Epithelial cell of proximal tubule (primary cell): ENCODE results near the gene LIPC. TPM values are rescaled to one million over a fixed set of nuclear protein-coding genes. Genes with fewer than 3 reads are reported as not detected.

ENCODE experiments used
- DNase-seq: peaks from one replicate; pipeline ENCODE4 v3.0.0-alpha.2; 2011; ENCODE audit warnings: low read depth
- H3K4me3 ChIP-seq: 2 replicates; pipeline ENCODE4 v1.5.1; 2011; ENCODE audit warnings: low read depth, mild to moderate bottlenecking, low read length
- total RNA-seq: library from RNA; depleted of rRNA; stranded (reverse); fragments of >200 nt; gene quantifications from 2 replicates; pipeline ENCODE4 v1.2.3, GENCODE V29; 2015
- TF ChIP-seq, protein P1 (sequence below): conservative IDR thresholded peaks from 2 replicates; pipeline ENCODE4 v1.5.1; 2012; ENCODE audit warnings: low read depth, mild to moderate bottlenecking, low read length

The LIPC gene
- total RNA-seq, 1 donor from 2014 or later = 12.9 TPM

DNA sequence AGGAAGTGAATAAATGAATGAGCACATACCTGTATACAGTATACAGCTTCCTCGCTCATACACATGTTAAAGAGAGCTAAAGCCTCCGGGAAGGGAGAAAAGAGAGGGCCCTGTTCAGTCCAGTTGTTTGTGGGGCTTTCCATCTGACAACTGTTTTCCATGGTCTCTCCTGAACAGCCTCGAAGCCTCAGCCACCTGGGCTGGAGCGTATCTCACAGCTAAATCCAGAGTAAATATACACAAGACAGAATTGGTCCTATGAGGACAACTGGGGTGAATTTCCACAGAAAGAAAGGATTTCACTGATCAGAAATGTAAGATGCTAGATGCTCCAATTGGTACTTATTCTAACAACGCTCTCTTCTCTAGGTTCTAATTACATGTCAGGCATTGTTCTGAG, 103.5 kb downstream of the LIPC start:
- no peak for DNase-seq
- TF ChIP-seq, protein P1, sequence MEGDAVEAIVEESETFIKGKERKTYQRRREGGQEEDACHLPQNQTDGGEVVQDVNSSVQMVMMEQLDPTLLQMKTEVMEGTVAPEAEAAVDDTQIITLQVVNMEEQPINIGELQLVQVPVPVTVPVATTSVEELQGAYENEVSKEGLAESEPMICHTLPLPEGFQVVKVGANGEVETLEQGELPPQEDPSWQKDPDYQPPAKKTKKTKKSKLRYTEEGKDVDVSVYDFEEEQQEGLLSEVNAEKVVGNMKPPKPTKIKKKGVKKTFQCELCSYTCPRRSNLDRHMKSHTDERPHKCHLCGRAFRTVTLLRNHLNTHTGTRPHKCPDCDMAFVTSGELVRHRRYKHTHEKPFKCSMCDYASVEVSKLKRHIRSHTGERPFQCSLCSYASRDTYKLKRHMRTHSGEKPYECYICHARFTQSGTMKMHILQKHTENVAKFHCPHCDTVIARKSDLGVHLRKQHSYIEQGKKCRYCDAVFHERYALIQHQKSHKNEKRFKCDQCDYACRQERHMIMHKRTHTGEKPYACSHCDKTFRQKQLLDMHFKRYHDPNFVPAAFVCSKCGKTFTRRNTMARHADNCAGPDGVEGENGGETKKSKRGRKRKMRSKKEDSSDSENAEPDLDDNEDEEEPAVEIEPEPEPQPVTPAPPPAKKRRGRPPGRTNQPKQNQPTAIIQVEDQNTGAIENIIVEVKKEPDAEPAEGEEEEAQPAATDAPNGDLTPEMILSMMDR = no peak
- no peak overlapping the region for H3K4me3 ChIP-seq

DNA sequence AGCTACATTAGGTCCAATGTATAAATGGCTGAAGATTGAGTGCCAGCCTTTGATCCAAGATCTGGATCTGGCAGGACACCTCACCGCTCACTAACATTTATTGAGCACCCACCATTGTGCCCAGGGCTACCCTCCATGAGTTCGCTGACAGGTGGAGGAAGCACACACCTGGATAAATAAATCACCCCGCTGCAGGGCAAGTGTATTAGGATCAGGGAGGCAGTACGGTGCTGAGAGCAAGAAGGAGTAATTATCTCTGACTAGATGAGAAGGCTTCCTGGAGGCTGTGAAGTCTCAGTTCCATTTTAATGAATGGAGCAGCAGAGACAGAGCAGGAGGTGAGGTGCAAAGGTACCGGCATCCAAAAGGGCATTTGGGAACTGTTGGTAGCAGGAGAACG, 104.1 kb downstream of the LIPC start:
- no peak overlapping the region for H3K4me3 ChIP-seq
- DNase-seq = no peak
- TF ChIP-seq, protein P1 = no peak

DNA sequence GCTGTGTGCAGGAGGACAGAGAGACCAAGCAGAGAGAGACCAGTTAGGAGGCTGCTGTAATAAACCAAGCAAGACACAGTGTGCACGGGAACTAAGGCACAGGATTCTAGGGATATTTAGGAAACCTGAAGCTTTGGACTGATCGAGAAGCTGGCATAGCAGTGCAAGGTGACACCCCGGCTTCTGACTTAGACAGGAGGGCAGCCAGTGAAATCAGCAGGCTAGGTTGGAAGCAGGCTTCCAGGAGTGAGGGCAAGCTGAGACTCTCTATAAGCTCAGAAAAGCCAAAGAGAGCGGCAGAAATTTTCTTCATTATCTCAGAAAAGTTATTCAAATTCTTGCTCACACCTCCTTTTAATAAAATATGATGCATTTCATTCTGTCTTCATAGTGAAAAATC, 104.6 kb downstream of the LIPC start:
- TF ChIP-seq, protein P1 = no peak
- H3K4me3 ChIP-seq = no peak overlapping the region
- no peak for DNase-seq

DNA sequence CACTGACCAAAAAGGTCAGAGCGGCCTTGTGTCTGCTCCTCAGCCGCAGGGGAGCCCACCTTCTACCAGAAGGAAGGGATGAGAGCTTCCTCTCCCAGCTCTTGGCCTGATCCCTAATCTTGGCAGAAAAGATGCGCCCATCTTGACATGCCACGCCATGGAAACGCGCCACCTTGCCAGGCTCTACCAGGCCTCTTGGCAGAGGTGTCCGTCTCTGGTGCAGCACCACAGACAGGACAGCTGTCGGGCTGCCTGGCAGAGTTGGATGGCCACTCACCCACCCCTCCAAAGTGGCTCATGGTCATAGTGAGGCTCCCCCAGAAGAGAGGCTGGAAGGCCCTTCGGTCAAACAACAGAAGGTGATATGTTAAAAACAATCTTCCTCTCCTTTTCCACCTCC, 105.2 kb downstream of the LIPC start:
- DNase-seq = no peak
- no peak overlapping the region for H3K4me3 ChIP-seq
- TF ChIP-seq, protein P1 = no peak

DNA sequence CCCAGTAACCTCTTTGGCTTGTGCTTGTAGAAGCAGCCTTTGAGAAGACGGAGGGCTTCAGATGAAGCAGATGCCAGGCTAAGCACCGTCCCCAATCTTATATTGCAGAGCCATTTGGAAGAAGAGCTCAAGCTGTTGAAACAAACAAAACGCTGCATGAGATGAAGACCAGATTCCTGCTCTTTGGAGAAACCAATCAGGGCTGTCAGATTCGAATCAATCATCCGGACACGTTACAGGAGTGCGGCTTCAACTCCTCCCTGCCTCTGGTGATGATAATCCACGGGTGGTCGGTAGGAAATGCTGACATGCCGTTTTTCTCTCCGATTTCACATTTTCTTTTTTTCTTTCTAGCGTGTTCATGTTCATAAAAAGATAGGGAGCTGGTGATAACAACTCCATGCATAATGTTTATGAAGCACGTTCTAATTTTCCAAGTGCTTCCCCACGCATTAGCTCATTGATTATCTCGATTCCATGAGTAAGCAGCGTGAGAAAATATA, 106.5 kb downstream of the LIPC start:
- TF ChIP-seq, protein P1 = no peak
- no peak overlapping the region for H3K4me3 ChIP-seq
- no peak for DNase-seq

DNA sequence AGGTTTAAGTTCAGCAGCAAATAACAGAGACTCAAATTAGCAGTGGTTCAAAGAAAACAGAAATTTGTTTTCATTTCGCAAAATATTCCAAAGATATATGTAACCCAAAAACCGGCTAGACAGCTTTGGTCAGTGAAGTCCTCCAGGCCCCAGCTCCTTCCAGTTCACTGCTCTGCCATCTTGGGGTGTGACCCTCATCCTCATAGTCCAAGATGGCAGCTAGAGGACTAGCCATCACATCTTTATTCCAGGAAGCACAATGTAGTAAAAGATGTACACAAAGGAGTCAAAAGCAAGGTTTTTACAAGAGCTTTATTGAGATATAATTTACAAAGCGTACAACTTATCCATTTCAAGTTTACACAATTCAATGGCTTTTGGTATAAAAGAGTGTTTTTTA, 107.1 kb downstream of the LIPC start:
- TF ChIP-seq, protein P1 = no peak
- no peak for DNase-seq
- no peak overlapping the region for H3K4me3 ChIP-seq

DNA sequence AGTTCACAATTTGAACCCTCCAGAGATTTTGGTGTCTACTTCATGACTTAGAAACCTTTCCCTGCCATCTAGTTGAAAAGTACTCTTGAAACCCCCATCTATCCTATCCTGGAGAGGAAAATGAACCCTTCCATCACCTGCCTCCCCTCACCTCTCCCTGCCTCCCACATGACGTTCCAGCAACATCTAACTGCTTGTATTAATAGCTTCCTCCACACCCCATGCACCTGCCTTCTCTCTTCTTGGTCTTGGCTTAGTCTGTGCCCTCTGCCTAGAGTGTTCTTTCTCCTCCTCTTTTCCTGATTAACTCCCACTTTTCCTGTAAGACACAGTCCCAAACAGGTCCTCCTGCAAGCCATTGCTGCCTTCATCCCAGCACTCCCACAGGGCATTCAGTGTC, 107.8 kb downstream of the LIPC start:
- TF ChIP-seq, protein P1 = no peak
- DNase-seq = no peak
- H3K4me3 ChIP-seq = no peak overlapping the region
